Heart right ventricle (tissue), 16 donors: ENCODE measurements around the gene PTK7. TPM values are rescaled to one million over a fixed set of nuclear protein-coding genes. Genes with fewer than 3 reads are reported as not detected.

Experiments used
- ATAC-seq, 8 donors: fragments of 200-7000 bp; cut with Tn5 transposase; one replicate each; pipeline ENCODE4 v1.9.1; 2020; ENCODE audit warnings: mild to moderate bottlenecking in 8 of 8, moderate library complexity in 8 of 8, moderate number of reproducible peaks in 1 of 8
- DNase-seq, 2 donors: peaks; one replicate each; pipeline ENCODE4 v3.0.0-alpha.2; 2020
- H3K27ac ChIP-seq, 10 donors: fragments of 200-600 bp; sonication (generic) in 2 of 10; one replicate each; pipeline versions ENCODE4 v1.5.0 to v1.8.0; 2020 to 2022; ENCODE audit warnings: mild to moderate bottlenecking in 3 of 10
- H3K27me3 ChIP-seq, 7 donors: fragments of 200-600 bp; one replicate each; pipeline ENCODE4 v1.8.0; 2021 to 2022; ENCODE audit warnings: mild to moderate bottlenecking in 2 of 7
- H3K36me3 ChIP-seq, 9 donors: fragments of 200-600 bp; sonication (generic) in 1 of 9; one replicate each; pipeline versions ENCODE4 v1.5.0 to v1.8.0; 2020 to 2022; ENCODE audit warnings: mild to moderate bottlenecking in 2 of 9
- H3K4me1 ChIP-seq, 9 donors: fragments of 200-600 bp; sonication (generic) in 1 of 9; one replicate each; pipeline versions ENCODE4 v1.5.0 to v1.8.0; 2020 to 2022; ENCODE audit warnings: mild to moderate bottlenecking in 4 of 9
- H3K4me3 ChIP-seq, 10 donors: fragments of 200-600 bp; sonication (generic) in 2 of 10; one replicate each; pipeline versions ENCODE4 v1.5.0 to v1.8.0; 2020 to 2022; ENCODE audit warnings: mild to moderate bottlenecking in 7 of 10, moderate library complexity in 2 of 10
- H3K9me3 ChIP-seq, 11 donors: fragments of 200-600 bp in 10 of 11; sonication (generic) in 2 of 11; one replicate each; pipeline versions ENCODE4 v1.5.0 to v1.8.0; 2013 to 2022; ENCODE audit warnings: mild to moderate bottlenecking in 2 of 11, control low read depth in 1 of 11, moderate library complexity in 1 of 11
- CTCF ChIP-seq, 9 donors: fragments of 200-600 bp; sonication (generic) in 2 of 9; IDR thresholded peaks; one replicate each; pipeline versions ENCODE4 v1.5.0 to v1.8.0; 2021 to 2022; ENCODE audit warnings: antibody characterized with exemption in 9 of 9, mild to moderate bottlenecking in 5 of 9, moderate library complexity in 1 of 9
- WGBS, 2 donors: extraction: QIAGEN DNeasy Blood & Tissue Kit; methylation state at CpG; one replicate each; pipeline ENCODE4 v1.1.7; 2013; ENCODE audit warnings: inconsistent platforms in 1 of 2; 5-methylcytosine and 5-hydroxymethylcytosine counted together
- intact Hi-C, 10 donors: fragments of 100-400 bp; cut with DNase I; formaldehyde crosslinking; loops; one replicate each; pipeline versions ENCODE4 v1.11.1 to v1.14.2; 2022
- polyA plus RNA-seq, 2 donors: library from polyadenylated mRNA; stranded (reverse); fragments of 200-250 nt; gene quantifications; one replicate each; pipeline ENCODE4 v1.2.3, GENCODE V29; 2013
- total RNA-seq, 10 donors: library from RNA; stranded (reverse); fragmentation: NEBNext Ultra II Directional in 3 of 10; extraction: Animal tissue kit (Norgen Biotek cat#: 25700) in 3 of 10; gene quantifications; one replicate each; pipeline versions ENCODE4 v1.2.1 to v1.2.4, GENCODE V29; 2021 to 2023
- donor health status: Arrhythmogenic right ventricular cardiomyopathy.
- donor health status: ischemic (EF 13 %, LVEDD 7.1; RV severe dilation, severe dysfunction).
- donor health status: healthy with polysubstance abuse.
- donor health status: DM: no; HTN: yes; CAD: no.
- donor health status: DM: no; HTN: no; CAD: no.
- donor health status: ischemic (EF 25% LVEDD 6.9; RV normal size, moderate dysfunction).
- donor health status: ischemic (EF 25% LVEDD 5.7; RV mildly dilated, moderate dysfunction).
- donor health status: healthy.
- donor health status: DM: yes; HTN: yes; CAD: no.
- donor health status: Ischemic cardiomyopathy.
- donor health status: ischemic (EF 35%, LVEDD 5.7; RV mildly dilated, moderate dysfunction).
- donor health status: nonischemic (EF 11% LVEDD 7.7; RV severe dilation, severe dysfunction).
- donor health status: DM: yes; HTN: yes; CAD: no.
- donor health status: PGD.
- donor health status: ischemic (EF 29% LVEDD 5.4; RV normal size, mild dysfunction).
- donor health status: nonischemic (EF 23%, LVEDD 6.1; RV moderate dilation, normal function).

The PTK7 gene
- total and polyA plus RNA-seq, 12 donors: 0.80 to 6.3 (median 2.2) TPM

GRCh38 chr6:43185391-43185985 is 109.4 kb downstream of the PTK7 start:
- ATAC-seq (no peak), DNase-seq (no peak)
- 81 to 89% methylated on average over 5 of the region's 5 CpGs for WGBS, 2 donors
- no peak for TF ChIP-seq CTCF (IDR thresholded peaks at IDR 0.05)
- no peaks in the 10 kb centered on the region for H3K27me3 ChIP-seq
- peaks cover 0 to 74% (median 21%) of the 10 kb centered on the region in 9 donors for H3K36me3 ChIP-seq
- no peak overlapping the region for H3K4me3 ChIP-seq
- no peaks in the 10 kb centered on the region for H3K9me3 ChIP-seq
- intact Hi-C loops: loop anchor here in 1 of 10 donors (10.0 kb wide), 1 partner anchor 319 kb away; no protein-coding TSS in a partner anchor
- no peak overlapping the region for H3K27ac ChIP-seq
- peaks cover 0 to 41% (median 22%) of the 10 kb centered on the region in 9 donors for H3K4me1 ChIP-seq

- no peak for ATAC-seq
- 95 to 98% methylated on average over 14 of the region's 14 CpGs for WGBS, 2 donors
- Histone ChIP-seq H3K4me1 (peaks cover 0 to 42% (median 23%) of the 10 kb centered on the region in 9 donors), H3K27ac (no peak overlapping the region), H3K27me3 (no peaks in the 10 kb centered on the region), H3K4me3 (no peak overlapping the region), H3K9me3 (no peaks in the 10 kb centered on the region), H3K36me3 (peaks cover 0 to 73% (median 21%) of the 10 kb centered on the region in 9 donors)
- intact Hi-C loops: loop anchor here in 1 of 10 donors (10.0 kb wide), 1 partner anchor 319 kb away; no protein-coding TSS in a partner anchor
- DNase-seq: no peak
- no peak for TF ChIP-seq CTCF (IDR thresholded peaks at IDR 0.05)
Observed at GRCh38 chr6:43186019-43186418, 109.9 kb downstream of the PTK7 start.

- DNase-seq: no peak
- Histone ChIP-seq H3K27ac (no peak overlapping the region), H3K4me3 (no peak overlapping the region), H3K36me3 (peaks cover 0 to 76% (median 21%) of the 10 kb centered on the region in 9 donors), H3K9me3 (no peaks in the 10 kb centered on the region), H3K27me3 (no peaks in the 10 kb centered on the region), H3K4me1 (peaks cover 0 to 35% (median 19%) of the 10 kb centered on the region in 9 donors)
- 92 to 94% methylated on average over 4 of the region's 4 CpGs for WGBS, 2 donors
- ATAC-seq: no peak
- TF ChIP-seq CTCF (IDR thresholded peaks at IDR 0.05): no peak
- intact Hi-C loops: loop anchor here in 1 of 10 donors (10.0 kb wide), 1 partner anchor 318 kb away; no protein-coding TSS in a partner anchor
Observed at GRCh38 chr6:43186706-43187105, 110.6 kb downstream of the PTK7 start.

- no peak for TF ChIP-seq CTCF (IDR thresholded peaks at IDR 0.05)
- Histone ChIP-seq H3K27ac (no peak overlapping the region), H3K4me1 (peaks cover 0 to 28% (median 12%) of the 10 kb centered on the region in 9 donors), H3K4me3 (no peak overlapping the region), H3K9me3 (no peaks in the 10 kb centered on the region), H3K36me3 (peaks cover 0 to 87% (median 22%) of the 10 kb centered on the region in 9 donors), H3K27me3 (no peaks in the 10 kb centered on the region)
- DNase-seq (no peak), ATAC-seq (no peak)
- WGBS, 2 donors: 96 to 97% methylated on average over 7 of the region's 7 CpGs
- intact Hi-C loops: loop anchor here in 1 of 10 donors (10.0 kb wide), 1 partner anchor 317 kb away; no protein-coding TSS in a partner anchor
Observed at GRCh38 chr6:43187821-43188220, 111.7 kb downstream of the PTK7 start.
